ENCODE results near the gene USP48. TPM values are rescaled to one million over a fixed set of nuclear protein-coding genes. Genes with fewer than 3 reads are reported as not detected.

The USP48 gene
- total and polyA plus RNA-seq, 2 of the 13 experiments (the other 11 are each of a cell fraction or from before 2014, with no cell fraction given), result 30.4 to 30.7 TPM

DNA sequence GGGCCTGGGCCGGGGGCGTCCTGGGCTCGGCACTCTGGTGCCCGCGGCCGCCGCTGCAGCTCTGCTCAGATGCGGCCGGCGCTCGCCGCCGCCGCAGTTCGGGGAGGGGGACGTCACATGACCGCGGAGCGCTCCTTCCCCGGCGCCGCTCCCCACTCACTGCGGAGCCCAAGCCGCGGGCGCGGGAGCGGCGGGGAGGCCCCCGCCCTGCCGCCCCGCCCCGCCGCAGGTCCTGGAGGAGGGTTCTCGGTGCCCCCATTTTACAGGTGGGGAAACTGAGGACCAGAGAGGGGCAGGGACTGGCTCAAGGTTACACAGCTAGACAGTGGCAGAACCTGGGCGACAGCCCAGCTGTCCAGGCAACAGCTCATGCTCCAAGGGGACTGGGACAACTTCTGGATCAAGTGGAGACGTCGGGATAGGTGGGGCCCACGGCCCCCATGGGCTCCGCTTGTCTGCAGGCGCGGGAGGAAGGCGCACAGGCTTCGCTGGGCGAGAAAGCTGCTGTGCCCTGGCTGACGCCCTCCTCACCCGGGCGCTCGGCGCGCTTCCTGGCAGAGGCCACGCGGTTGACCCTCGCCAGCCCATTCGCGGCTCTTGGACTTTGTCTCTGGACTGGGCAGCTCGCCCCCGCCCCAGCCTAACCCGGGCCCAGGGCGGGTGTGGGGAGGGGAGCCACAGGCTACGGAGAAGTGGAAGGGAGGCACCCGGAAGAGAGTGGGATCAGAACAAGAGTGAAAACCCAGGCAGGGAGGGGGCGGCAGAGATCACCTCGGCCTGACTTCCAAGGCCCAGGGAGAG is 113.5 kb downstream of the USP48 start, which contains the start of gene RAP1GAP (continued):
- TF ChIP-seq, protein P1, sequence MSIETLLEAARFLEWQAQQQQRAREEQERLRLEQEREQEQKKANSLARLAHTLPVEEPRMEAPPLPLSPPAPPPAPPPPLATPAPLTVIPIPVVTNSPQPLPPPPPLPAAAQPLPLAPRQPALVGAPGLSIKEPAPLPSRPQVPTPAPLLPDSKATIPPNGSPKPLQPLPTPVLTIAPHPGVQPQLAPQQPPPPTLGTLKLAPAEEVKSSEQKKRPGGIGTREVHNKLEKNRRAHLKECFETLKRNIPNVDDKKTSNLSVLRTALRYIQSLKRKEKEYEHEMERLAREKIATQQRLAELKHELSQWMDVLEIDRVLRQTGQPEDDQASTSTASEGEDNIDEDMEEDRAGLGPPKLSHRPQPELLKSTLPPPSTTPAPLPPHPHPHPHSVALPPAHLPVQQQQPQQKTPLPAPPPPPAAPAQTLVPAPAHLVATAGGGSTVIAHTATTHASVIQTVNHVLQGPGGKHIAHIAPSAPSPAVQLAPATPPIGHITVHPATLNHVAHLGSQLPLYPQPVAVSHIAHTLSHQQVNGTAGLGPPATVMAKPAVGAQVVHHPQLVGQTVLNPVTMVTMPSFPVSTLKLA (IDR thresholded peaks at IDR 0.05), result peak; percentile 41; the same call in 1 of the 2 replicates
- TF ChIP-seq CCAR2 (optimal IDR thresholded peaks at IDR 0.05; ENCODE audit: low read depth, low read length) (no peak), ZNF205 (CRISPR knock-in tag; IDR thresholded peaks at IDR 0.05) (peak; percentile 86), ZNF773 (CRISPR knock-in tag; IDR thresholded peaks at IDR 0.05; ENCODE audit: borderline replicate concordance) (no peak; the same call in 1 of the 2 replicates), NFKBIZ (CRISPR knock-in tag; IDR thresholded peaks at IDR 0.05) (no peak), SAFB2 (CRISPR knock-in tag; IDR thresholded peaks at IDR 0.05; ENCODE audit: borderline replicate concordance, low read depth) (peak; percentile 92; the same call in 1 of the 2 replicates), ZNF460 (CRISPR knock-in tag; IDR thresholded peaks at IDR 0.05; ENCODE audit: borderline replicate concordance) (peak; percentile 78; the same call in 1 of the 2 replicates), ZNF605 (CRISPR knock-in tag; IDR thresholded peaks at IDR 0.05) (peak; percentile 47), ZMYM4 (CRISPR knock-in tag; IDR thresholded peaks at IDR 0.05) (peak; percentile 82), ZNF841 (CRISPR knock-in tag; IDR thresholded peaks at IDR 0.05; ENCODE audit: borderline replicate concordance) (no peak), ONECUT2 (CRISPR knock-in tag; IDR thresholded peaks at IDR 0.05) (no peak)
- TF ChIP-seq, protein P2, sequence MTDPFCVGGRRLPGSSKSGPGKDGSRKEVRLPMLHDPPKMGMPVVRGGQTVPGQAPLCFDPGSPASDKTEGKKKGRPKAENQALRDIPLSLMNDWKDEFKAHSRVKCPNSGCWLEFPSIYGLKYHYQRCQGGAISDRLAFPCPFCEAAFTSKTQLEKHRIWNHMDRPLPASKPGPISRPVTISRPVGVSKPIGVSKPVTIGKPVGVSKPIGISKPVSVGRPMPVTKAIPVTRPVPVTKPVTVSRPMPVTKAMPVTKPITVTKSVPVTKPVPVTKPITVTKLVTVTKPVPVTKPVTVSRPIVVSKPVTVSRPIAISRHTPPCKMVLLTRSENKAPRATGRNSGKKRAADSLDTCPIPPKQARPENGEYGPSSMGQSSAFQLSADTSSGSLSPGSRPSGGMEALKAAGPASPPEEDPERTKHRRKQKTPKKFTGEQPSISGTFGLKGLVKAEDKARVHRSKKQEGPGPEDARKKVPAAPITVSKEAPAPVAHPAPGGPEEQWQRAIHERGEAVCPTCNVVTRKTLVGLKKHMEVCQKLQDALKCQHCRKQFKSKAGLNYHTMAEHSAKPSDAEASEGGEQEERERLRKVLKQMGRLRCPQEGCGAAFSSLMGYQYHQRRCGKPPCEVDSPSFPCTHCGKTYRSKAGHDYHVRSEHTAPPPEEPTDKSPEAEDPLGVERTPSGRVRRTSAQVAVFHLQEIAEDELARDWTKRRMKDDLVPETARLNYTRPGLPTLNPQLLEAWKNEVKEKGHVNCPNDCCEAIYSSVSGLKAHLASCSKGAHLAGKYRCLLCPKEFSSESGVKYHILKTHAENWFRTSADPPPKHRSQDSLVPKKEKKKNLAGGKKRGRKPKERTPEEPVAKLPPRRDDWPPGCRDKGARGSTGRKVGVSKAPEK (CRISPR knock-in tag; IDR thresholded peaks at IDR 0.05; ENCODE audit: borderline replicate concordance), result no peak
- TF ChIP-seq, protein P3, sequence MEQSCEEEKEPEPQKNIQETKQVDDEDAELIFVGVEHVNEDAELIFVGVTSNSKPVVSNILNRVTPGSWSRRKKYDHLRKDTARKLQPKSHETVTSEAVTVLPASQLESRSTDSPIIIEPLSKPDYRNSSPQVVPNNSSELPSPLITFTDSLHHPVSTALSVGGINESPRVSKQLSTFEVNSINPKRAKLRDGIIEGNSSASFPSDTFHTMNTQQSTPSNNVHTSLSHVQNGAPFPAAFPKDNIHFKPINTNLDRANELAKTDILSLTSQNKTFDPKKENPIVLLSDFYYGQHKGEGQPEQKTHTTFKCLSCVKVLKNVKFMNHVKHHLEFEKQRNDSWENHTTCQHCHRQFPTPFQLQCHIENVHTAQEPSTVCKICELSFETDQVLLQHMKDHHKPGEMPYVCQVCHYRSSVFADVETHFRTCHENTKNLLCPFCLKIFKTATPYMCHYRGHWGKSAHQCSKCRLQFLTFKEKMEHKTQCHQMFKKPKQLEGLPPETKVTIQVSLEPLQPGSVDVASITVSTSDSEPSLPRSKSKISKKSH (CRISPR knock-in tag; IDR thresholded peaks at IDR 0.05; ENCODE audit: borderline replicate concordance), result peak; percentile 58; the same call in 1 of the 2 replicates
- TF ChIP-seq, protein P4, sequence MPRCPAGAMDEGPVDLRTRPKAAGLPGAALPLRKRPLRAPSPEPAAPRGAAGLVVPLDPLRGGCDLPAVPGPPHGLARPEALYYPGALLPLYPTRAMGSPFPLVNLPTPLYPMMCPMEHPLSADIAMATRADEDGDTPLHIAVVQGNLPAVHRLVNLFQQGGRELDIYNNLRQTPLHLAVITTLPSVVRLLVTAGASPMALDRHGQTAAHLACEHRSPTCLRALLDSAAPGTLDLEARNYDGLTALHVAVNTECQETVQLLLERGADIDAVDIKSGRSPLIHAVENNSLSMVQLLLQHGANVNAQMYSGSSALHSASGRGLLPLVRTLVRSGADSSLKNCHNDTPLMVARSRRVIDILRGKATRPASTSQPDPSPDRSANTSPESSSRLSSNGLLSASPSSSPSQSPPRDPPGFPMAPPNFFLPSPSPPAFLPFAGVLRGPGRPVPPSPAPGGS (CRISPR knock-in tag; IDR thresholded peaks at IDR 0.05), result peak; percentile 65; the same call in 1 of the 2 replicates
